Testis (tissue), 3 donors: Measurements from ENCODE around the gene ESF1. TPM values are rescaled to one million over a fixed set of nuclear protein-coding genes. Genes with fewer than 3 reads are reported as not detected.

ENCODE experiments used
- DNase-seq: peaks from one replicate; pipeline ENCODE4 v3.0.0-alpha.2; 2019
- H3K27ac ChIP-seq, 2 donors: fragments of 200-600 bp; sonication (generic); one replicate each; pipeline ENCODE4 v1.5.1; 2019
- H3K27me3 ChIP-seq: fragments of 200-600 bp; sonication (generic); one replicate; pipeline ENCODE4 v1.5.1; 2019
- H3K36me3 ChIP-seq: fragments of 200-600 bp; sonication (generic); one replicate; pipeline ENCODE4 v1.5.1; 2017; ENCODE audit warnings: low read depth; ENCODE audit errors: missing control alignments
- H3K4me1 ChIP-seq: fragments of 200-600 bp; sonication (generic); one replicate; pipeline ENCODE4 v1.5.1; 2019
- H3K4me3 ChIP-seq, 2 donors: fragments of 200-600 bp; sonication (generic); one replicate each; pipeline ENCODE4 v1.5.1; 2017 to 2019
- H3K9me3 ChIP-seq: fragments of 200-600 bp; sonication (generic); one replicate; pipeline ENCODE4 v1.5.1; 2017
- POLR2A ChIP-seq: fragments of 450-650 bp; IDR thresholded peaks from one replicate; pipeline ENCODE4 v1.6.1; 2017; ENCODE audit warnings: antibody characterized with exemption, mild to moderate bottlenecking, moderate library complexity
- WGBS, 2 donors: methylation state at CpG; one replicate each; pipeline ENCODE4 v1.1.5; 2018; 5-methylcytosine and 5-hydroxymethylcytosine counted together
- intact Hi-C: fragments of 100-400 bp; cut with DNase I; formaldehyde crosslinking; loops from one replicate; pipeline ENCODE4 v1.15.1; 2023; ENCODE audit warnings: low total_unique reads
- polyA plus RNA-seq: library from polyadenylated mRNA; stranded (reverse); fragments of 350-450 nt; fragmentation: Illumina TruSeq; extraction: RNeasy Lipid Tissue Mini Kit (QIAGEN cat#74804); gene quantifications from one replicate; pipeline ENCODE4 v1.2.3, GENCODE V29; 2014; ENCODE audit warnings: low read depth, low replicate concordance; ENCODE audit not compliant: insufficient read depth
- total RNA-seq, 2 donors: library from RNA; depleted of rRNA; stranded (reverse); fragments of >200 nt; gene quantifications; one replicate each; pipeline ENCODE4 v1.2.3, GENCODE V29; 2016
- TF ChIP-seq, protein P1 (sequence below), 3 experiments: fragments of 450-650 bp in 2 of 3; fragments of 200-600 bp in 1 of 3; sonication (generic) in 1 of 3; IDR thresholded peaks; one replicate each; pipeline ENCODE4 v1.5.1; 2016 to 2019; ENCODE audit warnings: antibody characterized with exemption in 3 of 3, mild to moderate bottlenecking in 2 of 3, moderate library complexity in 1 of 3

The ESF1 gene
- total and polyA plus RNA-seq, 3 donors from 2014 or later: 4.5 to 21.7 (median 20.2) TPM

DNA sequence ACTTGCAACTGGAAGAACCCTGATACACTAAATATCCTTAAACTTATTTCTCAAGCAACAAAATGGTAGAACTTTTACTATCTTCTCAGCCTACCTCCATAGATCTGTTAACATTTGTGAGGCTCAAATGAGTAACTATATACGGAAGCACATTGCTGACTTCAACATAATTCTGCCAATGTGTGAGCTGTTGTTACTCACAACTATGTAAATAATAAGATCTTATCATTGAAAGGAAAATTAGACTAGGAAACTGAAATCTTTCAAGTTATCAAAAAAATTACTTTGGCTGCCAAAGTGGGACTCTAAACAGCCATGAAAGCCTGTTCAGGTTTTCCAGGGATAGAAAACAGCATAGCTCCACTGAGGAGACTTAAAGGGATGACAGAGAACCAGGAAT lies 105.8 kb downstream of the ESF1 start:
- WGBS, 2 donors: 90 to 91% methylated on average over 1 of the region's 1 CpG
- no peak for TF ChIP-seq POLR2A
- TF ChIP-seq, protein P1, sequence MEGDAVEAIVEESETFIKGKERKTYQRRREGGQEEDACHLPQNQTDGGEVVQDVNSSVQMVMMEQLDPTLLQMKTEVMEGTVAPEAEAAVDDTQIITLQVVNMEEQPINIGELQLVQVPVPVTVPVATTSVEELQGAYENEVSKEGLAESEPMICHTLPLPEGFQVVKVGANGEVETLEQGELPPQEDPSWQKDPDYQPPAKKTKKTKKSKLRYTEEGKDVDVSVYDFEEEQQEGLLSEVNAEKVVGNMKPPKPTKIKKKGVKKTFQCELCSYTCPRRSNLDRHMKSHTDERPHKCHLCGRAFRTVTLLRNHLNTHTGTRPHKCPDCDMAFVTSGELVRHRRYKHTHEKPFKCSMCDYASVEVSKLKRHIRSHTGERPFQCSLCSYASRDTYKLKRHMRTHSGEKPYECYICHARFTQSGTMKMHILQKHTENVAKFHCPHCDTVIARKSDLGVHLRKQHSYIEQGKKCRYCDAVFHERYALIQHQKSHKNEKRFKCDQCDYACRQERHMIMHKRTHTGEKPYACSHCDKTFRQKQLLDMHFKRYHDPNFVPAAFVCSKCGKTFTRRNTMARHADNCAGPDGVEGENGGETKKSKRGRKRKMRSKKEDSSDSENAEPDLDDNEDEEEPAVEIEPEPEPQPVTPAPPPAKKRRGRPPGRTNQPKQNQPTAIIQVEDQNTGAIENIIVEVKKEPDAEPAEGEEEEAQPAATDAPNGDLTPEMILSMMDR (IDR thresholded peaks at IDR 0.05): no peak
- H3K9me3 ChIP-seq: no peaks in the 10 kb centered on the region

DNA sequence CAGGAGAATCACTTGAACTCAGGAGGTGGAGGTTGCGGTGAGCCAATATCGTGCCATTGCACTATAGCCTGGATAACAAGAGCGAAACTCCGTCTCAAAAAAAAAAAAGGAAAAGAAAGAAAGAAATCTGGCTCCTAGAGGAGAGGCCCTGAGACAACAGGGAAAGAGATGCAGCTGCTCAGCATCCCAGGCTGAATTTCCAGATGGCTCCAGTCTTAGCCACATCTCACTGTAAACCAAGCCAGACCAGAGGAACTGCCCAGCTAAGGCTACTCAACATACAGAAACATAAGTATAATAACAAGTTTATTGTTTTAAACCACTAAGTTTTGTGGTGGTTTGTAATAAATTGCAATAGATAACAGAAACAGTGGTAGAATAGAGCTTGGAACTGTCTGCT lies 107.5 kb downstream of the ESF1 start:
- no peaks in the 10 kb centered on the region for H3K27me3 ChIP-seq
- TF ChIP-seq, protein P1 (IDR thresholded peaks at IDR 0.05): no peak
- TF ChIP-seq POLR2A: no peak
- intact Hi-C loops: no loop called here

More for the DNA sequence above, 105.8 kb downstream of the ESF1 start:
- H3K4me3 ChIP-seq: no peak overlapping the region
- H3K27me3 ChIP-seq: no peaks in the 10 kb centered on the region
- DNase-seq: no peak
- no peaks in the 10 kb centered on the region for H3K4me1 ChIP-seq
- H3K27ac ChIP-seq: no peak overlapping the region
- intact Hi-C loops: no loop called here
- H3K36me3 ChIP-seq: no peaks in the 10 kb centered on the region

DNA sequence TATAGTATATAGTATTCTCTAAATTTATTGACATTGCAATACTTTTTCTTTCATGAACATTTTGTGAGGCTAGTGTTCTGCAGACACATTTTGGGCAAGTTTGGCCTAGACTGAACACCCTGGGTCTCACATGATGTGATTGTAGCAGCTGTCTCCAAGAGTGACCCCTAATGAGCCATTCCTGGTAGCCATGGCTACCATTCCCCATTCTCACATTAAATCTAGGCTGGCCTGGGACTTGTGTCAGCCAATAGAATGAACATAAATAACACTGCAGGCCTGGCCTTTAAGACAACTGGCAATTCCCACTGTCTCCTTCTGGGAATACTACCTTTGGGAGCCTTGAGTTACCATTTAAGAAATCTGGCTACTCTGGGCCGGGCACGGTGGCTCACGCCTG lies 108.0 kb downstream of the ESF1 start:
- TF ChIP-seq POLR2A: no peak
- TF ChIP-seq, protein P1 (IDR thresholded peaks at IDR 0.05): no peak
- no peaks in the 10 kb centered on the region for H3K36me3 ChIP-seq
- no peak for DNase-seq
- WGBS, 2 donors: 97 to 100% methylated on average over 3 of the region's 3 CpGs
- intact Hi-C loops: no loop called here
- H3K4me3 ChIP-seq: no peak overlapping the region
- no peaks in the 10 kb centered on the region for H3K9me3 ChIP-seq
- H3K27me3 ChIP-seq: no peaks in the 10 kb centered on the region
- no peak overlapping the region for H3K27ac ChIP-seq
- H3K4me1 ChIP-seq: no peaks in the 10 kb centered on the region

More for the DNA sequence above, 107.5 kb downstream of the ESF1 start:
- Histone ChIP-seq H3K4me1 (no peaks in the 10 kb centered on the region), H3K9me3 (no peaks in the 10 kb centered on the region), H3K36me3 (no peaks in the 10 kb centered on the region), H3K27ac (no peak overlapping the region), H3K4me3 (no peak overlapping the region)
- DNase-seq: no peak
- 85 to 95% methylated on average over 4 of the region's 4 CpGs for WGBS, 2 donors

DNA sequence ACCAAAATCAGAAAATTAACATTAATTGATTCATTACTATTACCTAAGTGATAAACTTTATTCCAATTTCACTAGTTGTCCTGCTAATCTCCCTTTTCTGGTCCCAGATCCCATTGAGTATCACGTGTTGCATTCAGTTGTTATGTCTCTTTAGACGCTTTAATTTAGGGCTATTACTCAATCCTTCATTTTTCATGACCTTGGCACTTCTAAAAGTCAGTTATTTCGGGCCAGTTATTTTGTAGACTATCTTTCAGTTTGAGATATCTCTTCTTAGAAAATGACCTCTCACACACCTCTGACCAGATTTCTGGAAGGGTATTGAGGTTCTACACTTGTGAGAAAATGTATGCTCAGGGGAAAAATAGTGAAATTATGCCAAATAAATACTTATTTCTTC lies 112.0 kb downstream of the ESF1 start:
- WGBS, 2 donors: 83 to 85% methylated on average over 3 of the region's 3 CpGs
- TF ChIP-seq POLR2A: no peak
- TF ChIP-seq, protein P1 (IDR thresholded peaks at IDR 0.05): no peak
- Histone ChIP-seq H3K27ac (no peak overlapping the region), H3K27me3 (no peaks in the 10 kb centered on the region), H3K4me1 (no peaks in the 10 kb centered on the region), H3K36me3 (no peaks in the 10 kb centered on the region), H3K9me3 (no peaks in the 10 kb centered on the region), H3K4me3 (no peak overlapping the region)
- DNase-seq: no peak
- intact Hi-C loops: no loop called here

DNA sequence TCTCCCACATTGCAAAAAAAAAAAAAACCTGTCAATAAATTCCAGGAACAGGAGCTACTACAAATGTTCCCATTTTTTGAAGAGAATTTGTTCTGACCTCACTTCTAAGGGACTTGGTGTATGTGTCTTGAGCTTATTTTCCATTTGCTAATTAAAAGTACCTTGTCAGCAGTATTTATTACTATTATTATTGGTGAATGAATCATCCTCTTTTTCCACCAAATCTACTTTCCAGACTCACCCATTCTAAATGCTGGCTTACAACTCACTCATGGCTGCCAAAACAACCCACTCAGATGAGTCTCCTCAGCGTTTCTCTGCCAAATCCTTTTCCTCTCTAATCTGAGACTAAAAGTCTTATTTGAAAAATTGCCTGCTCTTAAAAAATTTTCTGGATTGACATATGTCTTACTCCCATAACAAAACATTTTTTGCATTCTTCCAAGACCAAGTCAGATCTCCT lies 112.8 kb downstream of the ESF1 start:
- no peak for TF ChIP-seq POLR2A
- TF ChIP-seq, protein P1 (IDR thresholded peaks at IDR 0.05): no peak
- no peaks in the 10 kb centered on the region for H3K9me3 ChIP-seq
- no peaks in the 10 kb centered on the region for H3K27me3 ChIP-seq
- intact Hi-C loops: no loop called here
- no peaks in the 10 kb centered on the region for H3K4me1 ChIP-seq
- WGBS, 2 donors: 35 to 36% methylated on average over 1 of the region's 1 CpG
- no peak overlapping the region for H3K27ac ChIP-seq
- H3K4me3 ChIP-seq: no peak overlapping the region
- no peak for DNase-seq
- no peaks in the 10 kb centered on the region for H3K36me3 ChIP-seq
